GM12891 (cell line): ENCODE data around the gene MDM2.

Experiments
- POLR2A ChIP-seq: IDR thresholded peaks from 2 replicates; pipeline ENCODE4 v1.6.1; 2011; ENCODE audit warnings: low read depth, low read length, control low read depth
- POLR2AphosphoS5 ChIP-seq: IDR thresholded peaks from 2 replicates; pipeline ENCODE4 v1.6.1; 2011; ENCODE audit warnings: low read depth, low read length, control low read depth
- POU2F2 ChIP-seq: IDR thresholded peaks from 2 replicates; pipeline ENCODE4 v1.6.1; 2011; ENCODE audit warnings: low read depth, mild to moderate bottlenecking, control low read depth, low read length, moderate library complexity
- SPI1 ChIP-seq: IDR thresholded peaks from 2 replicates; pipeline ENCODE4 v1.6.1; 2011; ENCODE audit warnings: low read depth, low read length, control low read depth
- TAF1 ChIP-seq: IDR thresholded peaks from 2 replicates; pipeline ENCODE4 v1.6.1; 2011; ENCODE audit warnings: low read depth, low read length, control low read depth

GRCh38 chr12:68785358-68785757 lies 22.6 kb upstream of the MDM2 start:
- TF ChIP-seq POLR2A (no peak), POLR2AphosphoS5 (no peak), SPI1 (no peak), TAF1 (no peak), POU2F2 (no peak)
